Neural cell (in vitro differentiated cells): Measurements from ENCODE around the gene FIBCD1.

Source experiments
- EZH2 ChIP-seq: fragments of 200-600, 300-800 bp; shearing (Covaris generic), sonication (generic); IDR thresholded peaks from 2 replicates; pipeline ENCODE4 v1.6.1; 2014; ENCODE audit warnings: antibody characterized with exemption, low read length, borderline replicate concordance, mild to moderate bottlenecking; ENCODE audit not compliant: insufficient read depth, poor library complexity, severe bottlenecking
- MXI1 ChIP-seq: fragments of 450-650 bp; conservative IDR thresholded peaks from 2 replicates; pipeline ENCODE4 v1.6.1; 2014; ENCODE audit warnings: antibody characterized with exemption, mild to moderate bottlenecking; ENCODE audit not compliant: poor library complexity, severe bottlenecking
- POLR2AphosphoS5 ChIP-seq: IDR thresholded peaks from 2 replicates; pipeline ENCODE4 v1.6.1; 2012
- RAD21 ChIP-seq: fragments of 450-650 bp; conservative IDR thresholded peaks from 2 replicates; pipeline ENCODE4 v1.6.1; 2014; ENCODE audit warnings: antibody characterized with exemption, mild to moderate bottlenecking, moderate library complexity
- TF ChIP-seq, protein P1 (sequence below): fragments of 450-650 bp; IDR thresholded peaks from 2 replicates; pipeline ENCODE4 v1.5.1; 2014; ENCODE audit warnings: antibody characterized with exemption, mild to moderate bottlenecking, moderate library complexity; ENCODE audit not compliant: poor library complexity, severe bottlenecking

DNA sequence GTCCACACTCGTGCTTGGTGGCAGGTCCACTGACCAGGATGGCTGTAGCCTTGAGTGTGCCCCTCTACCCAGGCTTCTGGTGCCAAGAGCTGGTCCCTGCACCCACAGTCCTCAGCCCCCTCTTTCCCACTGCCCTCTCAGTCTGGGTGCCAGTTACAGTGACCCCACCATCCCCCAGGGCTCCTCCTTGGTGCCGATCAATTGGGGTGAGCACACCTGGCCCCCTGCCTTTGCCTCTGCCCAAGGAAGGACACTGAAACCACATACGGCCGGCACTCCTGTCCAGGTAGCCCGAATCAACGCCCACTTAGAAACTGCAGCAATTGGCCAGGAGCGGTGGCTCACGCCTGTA is 24.0 kb downstream of the FIBCD1 start:
- TF ChIP-seq, protein P1, sequence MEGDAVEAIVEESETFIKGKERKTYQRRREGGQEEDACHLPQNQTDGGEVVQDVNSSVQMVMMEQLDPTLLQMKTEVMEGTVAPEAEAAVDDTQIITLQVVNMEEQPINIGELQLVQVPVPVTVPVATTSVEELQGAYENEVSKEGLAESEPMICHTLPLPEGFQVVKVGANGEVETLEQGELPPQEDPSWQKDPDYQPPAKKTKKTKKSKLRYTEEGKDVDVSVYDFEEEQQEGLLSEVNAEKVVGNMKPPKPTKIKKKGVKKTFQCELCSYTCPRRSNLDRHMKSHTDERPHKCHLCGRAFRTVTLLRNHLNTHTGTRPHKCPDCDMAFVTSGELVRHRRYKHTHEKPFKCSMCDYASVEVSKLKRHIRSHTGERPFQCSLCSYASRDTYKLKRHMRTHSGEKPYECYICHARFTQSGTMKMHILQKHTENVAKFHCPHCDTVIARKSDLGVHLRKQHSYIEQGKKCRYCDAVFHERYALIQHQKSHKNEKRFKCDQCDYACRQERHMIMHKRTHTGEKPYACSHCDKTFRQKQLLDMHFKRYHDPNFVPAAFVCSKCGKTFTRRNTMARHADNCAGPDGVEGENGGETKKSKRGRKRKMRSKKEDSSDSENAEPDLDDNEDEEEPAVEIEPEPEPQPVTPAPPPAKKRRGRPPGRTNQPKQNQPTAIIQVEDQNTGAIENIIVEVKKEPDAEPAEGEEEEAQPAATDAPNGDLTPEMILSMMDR = no peak
- TF ChIP-seq EZH2 (no peak), MXI1 (no peak), RAD21 (no peak), POLR2AphosphoS5 (no peak)
